ENCODE measurements around the gene FBXL19.

Gene FBXL19

DNA sequence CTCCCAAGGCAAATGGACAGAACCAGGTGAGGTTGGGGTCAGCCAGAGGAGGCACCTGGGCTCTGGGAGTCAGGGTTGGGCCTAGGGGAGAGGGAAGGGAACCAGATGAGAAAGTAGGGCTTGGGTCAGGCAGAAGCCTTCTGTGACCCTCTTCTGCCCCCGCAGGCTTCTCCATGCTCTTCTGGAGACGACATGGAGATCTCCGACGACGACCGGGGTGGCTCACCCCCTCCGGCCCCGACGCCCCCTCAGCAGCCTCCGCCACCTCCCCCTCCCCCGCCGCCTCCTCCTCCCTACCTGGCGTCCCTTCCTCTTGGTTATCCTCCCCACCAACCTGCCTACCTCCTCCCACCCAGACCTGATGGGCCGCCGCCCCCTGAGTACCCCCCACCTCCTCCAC, 42.1 kb downstream of the FBXL19 start (continued):
- TF ChIP-seq SP7 (tag by site-specific recombination; IDR thresholded peaks at IDR 0.05): no peak
- no peak for TF ChIP-seq BCL11B (tag by site-specific recombination; IDR thresholded peaks at IDR 0.05; ENCODE audit: low read depth)
- TF ChIP-seq, protein P1, sequence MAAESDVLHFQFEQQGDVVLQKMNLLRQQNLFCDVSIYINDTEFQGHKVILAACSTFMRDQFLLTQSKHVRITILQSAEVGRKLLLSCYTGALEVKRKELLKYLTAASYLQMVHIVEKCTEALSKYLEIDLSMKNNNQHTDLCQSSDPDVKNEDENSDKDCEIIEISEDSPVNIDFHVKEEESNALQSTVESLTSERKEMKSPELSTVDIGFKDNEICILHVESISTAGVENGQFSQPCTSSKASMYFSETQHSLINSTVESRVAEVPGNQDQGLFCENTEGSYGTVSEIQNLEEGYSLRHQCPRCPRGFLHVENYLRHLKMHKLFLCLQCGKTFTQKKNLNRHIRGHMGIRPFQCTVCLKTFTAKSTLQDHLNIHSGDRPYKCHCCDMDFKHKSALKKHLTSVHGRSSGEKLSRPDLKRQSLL (tag by site-specific recombination; IDR thresholded peaks at IDR 0.05): peak; percentile 60; the same call in 1 of the 2 replicates
- TF ChIP-seq ZNF747 (tag by site-specific recombination; IDR thresholded peaks at IDR 0.05): no peak
- no peak for TF ChIP-seq SP2 (tag by site-specific recombination; IDR thresholded peaks at IDR 0.05)
- TF ChIP-seq ZNF416 (tag by site-specific recombination; IDR thresholded peaks at IDR 0.05): no peak
- TF ChIP-seq, protein P2, sequence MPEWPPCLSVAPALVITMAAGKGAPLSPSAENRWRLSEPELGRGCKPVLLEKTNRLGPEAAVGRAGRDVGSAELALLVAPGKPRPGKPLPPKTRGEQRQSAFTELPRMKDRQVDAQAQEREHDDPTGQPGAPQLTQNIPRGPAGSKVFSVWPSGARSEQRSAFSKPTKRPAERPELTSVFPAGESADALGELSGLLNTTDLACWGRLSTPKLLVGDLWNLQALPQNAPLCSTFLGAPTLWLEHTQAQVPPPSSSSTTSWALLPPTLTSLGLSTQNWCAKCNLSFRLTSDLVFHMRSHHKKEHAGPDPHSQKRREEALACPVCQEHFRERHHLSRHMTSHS (tag by site-specific recombination; IDR thresholded peaks at IDR 0.05): no peak
- TF ChIP-seq SCRT2 (tag by site-specific recombination; IDR thresholded peaks at IDR 0.05): no peak
- TF ChIP-seq, protein P3, sequence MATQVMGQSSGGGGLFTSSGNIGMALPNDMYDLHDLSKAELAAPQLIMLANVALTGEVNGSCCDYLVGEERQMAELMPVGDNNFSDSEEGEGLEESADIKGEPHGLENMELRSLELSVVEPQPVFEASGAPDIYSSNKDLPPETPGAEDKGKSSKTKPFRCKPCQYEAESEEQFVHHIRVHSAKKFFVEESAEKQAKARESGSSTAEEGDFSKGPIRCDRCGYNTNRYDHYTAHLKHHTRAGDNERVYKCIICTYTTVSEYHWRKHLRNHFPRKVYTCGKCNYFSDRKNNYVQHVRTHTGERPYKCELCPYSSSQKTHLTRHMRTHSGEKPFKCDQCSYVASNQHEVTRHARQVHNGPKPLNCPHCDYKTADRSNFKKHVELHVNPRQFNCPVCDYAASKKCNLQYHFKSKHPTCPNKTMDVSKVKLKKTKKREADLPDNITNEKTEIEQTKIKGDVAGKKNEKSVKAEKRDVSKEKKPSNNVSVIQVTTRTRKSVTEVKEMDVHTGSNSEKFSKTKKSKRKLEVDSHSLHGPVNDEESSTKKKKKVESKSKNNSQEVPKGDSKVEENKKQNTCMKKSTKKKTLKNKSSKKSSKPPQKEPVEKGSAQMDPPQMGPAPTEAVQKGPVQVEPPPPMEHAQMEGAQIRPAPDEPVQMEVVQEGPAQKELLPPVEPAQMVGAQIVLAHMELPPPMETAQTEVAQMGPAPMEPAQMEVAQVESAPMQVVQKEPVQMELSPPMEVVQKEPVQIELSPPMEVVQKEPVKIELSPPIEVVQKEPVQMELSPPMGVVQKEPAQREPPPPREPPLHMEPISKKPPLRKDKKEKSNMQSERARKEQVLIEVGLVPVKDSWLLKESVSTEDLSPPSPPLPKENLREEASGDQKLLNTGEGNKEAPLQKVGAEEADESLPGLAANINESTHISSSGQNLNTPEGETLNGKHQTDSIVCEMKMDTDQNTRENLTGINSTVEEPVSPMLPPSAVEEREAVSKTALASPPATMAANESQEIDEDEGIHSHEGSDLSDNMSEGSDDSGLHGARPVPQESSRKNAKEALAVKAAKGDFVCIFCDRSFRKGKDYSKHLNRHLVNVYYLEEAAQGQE (tag by site-specific recombination; IDR thresholded peaks at IDR 0.05): no peak
- TF ChIP-seq BCL11A (tag by site-specific recombination; IDR thresholded peaks at IDR 0.05; ENCODE audit: low read depth): no peak
- peak; percentile 47; the same call in 1 of the 2 replicates for TF ChIP-seq ZFHX2 (tag by site-specific recombination; conservative IDR thresholded peaks at IDR 0.05)
- TF ChIP-seq, protein P4, sequence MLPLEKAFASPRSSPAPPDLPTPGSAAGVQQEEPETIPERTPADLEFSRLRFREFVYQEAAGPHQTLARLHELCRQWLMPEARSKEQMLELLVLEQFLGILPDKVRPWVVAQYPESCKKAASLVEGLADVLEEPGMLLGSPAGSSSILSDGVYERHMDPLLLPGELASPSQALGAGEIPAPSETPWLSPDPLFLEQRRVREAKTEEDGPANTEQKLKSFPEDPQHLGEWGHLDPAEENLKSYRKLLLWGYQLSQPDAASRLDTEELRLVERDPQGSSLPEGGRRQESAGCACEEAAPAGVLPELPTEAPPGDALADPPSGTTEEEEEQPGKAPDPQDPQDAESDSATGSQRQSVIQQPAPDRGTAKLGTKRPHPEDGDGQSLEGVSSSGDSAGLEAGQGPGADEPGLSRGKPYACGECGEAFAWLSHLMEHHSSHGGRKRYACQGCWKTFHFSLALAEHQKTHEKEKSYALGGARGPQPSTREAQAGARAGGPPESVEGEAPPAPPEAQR (tag by site-specific recombination; IDR thresholded peaks at IDR 0.05): no peak
- TF ChIP-seq, protein P5, sequence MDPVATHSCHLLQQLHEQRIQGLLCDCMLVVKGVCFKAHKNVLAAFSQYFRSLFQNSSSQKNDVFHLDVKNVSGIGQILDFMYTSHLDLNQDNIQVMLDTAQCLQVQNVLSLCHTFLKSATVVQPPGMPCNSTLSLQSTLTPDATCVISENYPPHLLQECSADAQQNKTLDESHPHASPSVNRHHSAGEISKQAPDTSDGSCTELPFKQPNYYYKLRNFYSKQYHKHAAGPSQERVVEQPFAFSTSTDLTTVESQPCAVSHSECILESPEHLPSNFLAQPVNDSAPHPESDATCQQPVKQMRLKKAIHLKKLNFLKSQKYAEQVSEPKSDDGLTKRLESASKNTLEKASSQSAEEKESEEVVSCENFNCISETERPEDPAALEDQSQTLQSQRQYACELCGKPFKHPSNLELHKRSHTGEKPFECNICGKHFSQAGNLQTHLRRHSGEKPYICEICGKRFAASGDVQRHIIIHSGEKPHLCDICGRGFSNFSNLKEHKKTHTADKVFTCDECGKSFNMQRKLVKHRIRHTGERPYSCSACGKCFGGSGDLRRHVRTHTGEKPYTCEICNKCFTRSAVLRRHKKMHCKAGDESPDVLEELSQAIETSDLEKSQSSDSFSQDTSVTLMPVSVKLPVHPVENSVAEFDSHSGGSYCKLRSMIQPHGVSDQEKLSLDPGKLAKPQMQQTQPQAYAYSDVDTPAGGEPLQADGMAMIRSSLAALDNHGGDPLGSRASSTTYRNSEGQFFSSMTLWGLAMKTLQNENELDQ (tag by site-specific recombination; IDR thresholded peaks at IDR 0.05; ENCODE audit: low read depth): no peak
- no peak for TF ChIP-seq HOXD13 (CRISPR knock-in tag; IDR thresholded peaks at IDR 0.05; ENCODE audit: borderline replicate concordance)

DNA sequence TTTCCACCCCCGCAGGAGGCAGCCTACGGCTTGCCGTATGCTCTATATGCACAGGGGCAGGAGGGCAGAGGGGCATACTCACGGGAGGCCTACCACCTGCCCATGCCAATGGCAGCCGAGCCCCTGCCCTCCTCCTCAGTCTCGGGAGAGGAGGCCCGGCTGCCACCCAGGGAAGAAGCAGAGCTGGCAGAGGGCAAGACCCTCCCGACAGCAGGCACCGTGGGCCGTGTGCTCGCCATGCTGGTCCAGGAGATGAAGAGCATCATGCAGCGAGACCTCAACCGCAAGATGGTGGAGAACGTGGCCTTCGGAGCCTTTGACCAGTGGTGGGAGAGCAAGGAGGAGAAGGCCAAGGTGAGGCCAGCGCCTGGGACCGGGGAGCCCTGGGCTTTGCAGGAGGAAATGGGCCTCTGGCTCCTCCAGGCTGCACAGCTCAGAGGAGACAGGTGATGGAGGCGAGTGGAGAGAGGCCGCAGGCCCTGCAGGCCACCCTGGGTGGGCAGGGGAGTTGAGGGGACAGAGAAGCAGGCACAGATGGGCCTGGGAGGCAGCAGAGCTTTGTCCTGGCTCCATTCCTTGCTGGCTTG, 42.8 kb downstream of the FBXL19 start:
- Histone ChIP-seq H3K4me3 (ENCODE audit: low read depth, low read length) (no peak overlapping the region), H3K36me3 (ENCODE audit: control insufficient read depth in 2 of 2, insufficient read depth in 1 of 2, low read length in 2 of 2) (peaks cover 64 to 92% of the 10 kb centered on the region in 2 experiments), H3K27ac (ENCODE audit: extremely low read depth, low read depth, low read length) (no peak overlapping the region), H3K4me1 (ENCODE audit: control insufficient read depth, insufficient read depth, low read length) (no peaks in the 10 kb centered on the region), H3K9me3 (ENCODE audit: control insufficient read depth, insufficient read depth, low read depth, low read length) (no peaks in the 10 kb centered on the region)
- ChIA-PET POLR2A (interaction anchor here (0.8 to 2.0 kb wide), 3 partner anchors 13 to 31 kb away, joined by 3 to 4 read pairs (median 3); no protein-coding TSS in a partner anchor), CTCF (interaction anchor here (0.5 to 1.9 kb wide), 2 partner anchors 18 to 152 kb away, joined by 3 to 4 read pairs; no protein-coding TSS in a partner anchor)
- no peak for TF ChIP-seq ZNF140 (tag by site-specific recombination; IDR thresholded peaks at IDR 0.05)
- TF ChIP-seq, protein P6, sequence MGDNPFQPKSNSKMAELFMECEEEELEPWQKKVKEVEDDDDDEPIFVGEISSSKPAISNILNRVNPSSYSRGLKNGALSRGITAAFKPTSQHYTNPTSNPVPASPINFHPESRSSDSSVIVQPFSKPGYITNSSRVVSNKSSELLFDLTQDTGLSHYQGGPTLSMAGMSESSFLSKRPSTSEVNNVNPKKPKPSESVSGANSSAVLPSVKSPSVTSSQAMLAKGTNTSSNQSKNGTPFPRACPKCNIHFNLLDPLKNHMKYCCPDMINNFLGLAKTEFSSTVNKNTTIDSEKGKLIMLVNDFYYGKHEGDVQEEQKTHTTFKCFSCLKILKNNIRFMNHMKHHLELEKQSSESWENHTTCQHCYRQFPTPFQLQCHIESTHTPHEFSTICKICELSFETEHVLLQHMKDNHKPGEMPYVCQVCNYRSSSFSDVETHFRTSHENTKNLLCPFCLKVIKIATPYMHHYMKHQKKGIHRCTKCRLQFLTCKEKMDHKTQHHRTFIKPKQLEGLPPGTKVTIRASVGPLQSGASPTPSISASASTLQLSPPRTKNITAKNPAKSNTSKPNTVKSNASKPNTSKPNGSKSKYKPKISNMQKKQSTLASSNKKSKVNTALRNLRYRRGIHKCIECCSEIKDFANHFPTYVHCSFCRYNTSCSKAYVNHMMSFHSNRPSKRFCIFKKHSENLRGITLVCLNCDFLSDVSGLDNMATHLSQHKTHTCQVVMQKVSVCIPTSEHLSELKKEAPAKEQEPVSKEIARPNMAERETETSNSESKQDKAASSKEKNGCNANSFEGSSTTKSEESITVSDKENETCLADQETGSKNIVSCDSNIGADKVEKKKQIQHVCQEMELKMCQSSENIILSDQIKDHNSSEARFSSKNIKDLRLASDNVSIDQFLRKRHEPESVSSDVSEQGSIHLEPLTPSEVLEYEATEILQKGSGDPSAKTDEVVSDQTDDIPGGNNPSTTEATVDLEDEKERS (tag by site-specific recombination; IDR thresholded peaks at IDR 0.05): no peak
- TF ChIP-seq GLIS2 (tag by site-specific recombination; IDR thresholded peaks at IDR 0.05): no peak
